H54 (cell line): ENCODE results near the gene LRRN2.

Source experiments
- DNase-seq: peaks from one replicate; pipeline ENCODE4 v3.0.0; 2011; ENCODE audit warnings: low spot score, mixed read lengths; ENCODE audit not compliant: insufficient read length
- FAIRE-seq: peaks from 3 replicates; lab custom pipeline; 2011; peaks lifted over from hg19 to GRCh38; lab: Jason Lieb, UNC
- POLR2A ChIP-seq: IDR thresholded peaks from 2 replicates; pipeline ENCODE4 v1.6.1; 2011; ENCODE audit warnings: low read depth, mild to moderate bottlenecking, low read length

LRRN2 gene

GRCh38 chr1:204706838-204707509 is 21.4 kb upstream of the LRRN2 start:
- TF ChIP-seq POLR2A, result no peak
- no peak for DNase-seq
- no peak for FAIRE-seq

GRCh38 chr1:204705888-204706837 is 20.6 kb upstream of the LRRN2 start:
- DNase-seq (no peak), FAIRE-seq (no peak)
- no peak for TF ChIP-seq POLR2A

DNA sequence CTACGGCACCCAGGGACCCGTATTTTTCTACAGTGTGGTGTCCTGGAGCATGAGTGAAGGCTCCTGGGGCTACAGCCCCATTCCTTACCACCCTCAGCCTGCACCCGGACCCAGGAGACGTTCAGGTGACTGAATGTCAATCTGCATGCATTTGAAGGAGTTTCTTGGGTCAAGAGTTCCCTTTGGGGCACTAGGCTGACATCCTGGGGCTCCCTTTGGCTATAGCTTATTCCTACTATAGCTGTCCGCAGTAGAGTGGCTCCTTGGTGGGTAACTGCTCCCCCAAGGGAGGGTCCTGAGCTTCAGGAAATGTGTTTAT is 19.9 kb upstream of the LRRN2 start:
- no peak for FAIRE-seq
- TF ChIP-seq POLR2A, result no peak
- no peak for DNase-seq

GRCh38 chr1:204704794-204705492 is 19.4 kb upstream of the LRRN2 start:
- no peak for TF ChIP-seq POLR2A
- no peak for DNase-seq
- no peak for FAIRE-seq

DNA sequence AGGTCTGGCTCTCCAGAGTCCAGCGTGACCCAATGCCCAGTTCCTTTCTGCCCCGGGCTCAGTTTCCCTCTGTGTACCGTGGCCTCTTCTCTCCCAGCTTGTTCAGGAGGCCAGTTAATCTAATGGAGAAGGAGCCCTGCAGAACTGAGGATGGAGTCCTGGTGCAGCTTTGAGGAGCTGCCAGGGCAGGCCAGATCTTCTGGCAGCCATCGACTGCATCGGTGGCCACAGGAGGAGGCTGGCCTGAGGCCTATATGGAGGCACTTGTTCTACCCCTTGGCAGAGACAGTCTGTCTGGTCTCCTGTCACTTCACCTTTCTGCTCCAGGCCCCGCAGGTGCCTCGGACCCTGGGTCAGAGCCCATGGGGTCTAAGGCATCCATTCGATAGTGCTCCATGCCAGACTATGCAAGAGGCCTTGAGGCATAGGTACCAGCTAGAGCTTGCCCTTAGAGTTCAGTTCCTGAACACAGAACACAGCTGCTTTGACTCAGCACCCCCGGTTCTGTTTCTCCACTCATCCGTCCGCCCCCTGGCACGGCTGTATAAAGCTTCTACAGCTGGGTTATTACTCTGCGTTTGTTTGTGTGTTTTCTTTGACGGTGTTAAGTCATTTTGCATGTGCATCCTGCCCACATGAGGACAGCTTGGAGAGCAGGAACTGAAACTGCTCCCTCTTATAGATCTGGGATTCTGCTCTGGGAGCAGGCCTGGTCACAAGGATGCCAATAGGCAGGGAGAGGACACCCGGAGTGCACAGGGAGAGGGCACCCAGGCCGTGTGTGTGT is 18.5 kb upstream of the LRRN2 start:
- no peak for DNase-seq
- no peak for FAIRE-seq
- TF ChIP-seq POLR2A, result no peak

- FAIRE-seq (no peak), DNase-seq (no peak)
- TF ChIP-seq POLR2A, result no peak
Observed at GRCh38 chr1:204703268-204703664, 17.7 kb upstream of the LRRN2 start.

GRCh38 chr1:204702552-204703267 is 17.2 kb upstream of the LRRN2 start:
- FAIRE-seq, result no peak
- no peak for DNase-seq
- TF ChIP-seq POLR2A, result no peak

- no peak for FAIRE-seq
- no peak for DNase-seq
- no peak for TF ChIP-seq POLR2A
Observed at GRCh38 chr1:204701229-204701628, 15.7 kb upstream of the LRRN2 start.

GRCh38 chr1:204697893-204698292 is 12.4 kb upstream of the LRRN2 start:
- DNase-seq, result no peak
- TF ChIP-seq POLR2A, result no peak

GRCh38 chr1:204696606-204697005 is 11.1 kb upstream of the LRRN2 start:
- no peak for TF ChIP-seq POLR2A
- DNase-seq (no peak), FAIRE-seq (no peak)

More at GRCh38 chr1:204697893-204698292, 12.4 kb upstream of the LRRN2 start:
- no peak for FAIRE-seq

DNA sequence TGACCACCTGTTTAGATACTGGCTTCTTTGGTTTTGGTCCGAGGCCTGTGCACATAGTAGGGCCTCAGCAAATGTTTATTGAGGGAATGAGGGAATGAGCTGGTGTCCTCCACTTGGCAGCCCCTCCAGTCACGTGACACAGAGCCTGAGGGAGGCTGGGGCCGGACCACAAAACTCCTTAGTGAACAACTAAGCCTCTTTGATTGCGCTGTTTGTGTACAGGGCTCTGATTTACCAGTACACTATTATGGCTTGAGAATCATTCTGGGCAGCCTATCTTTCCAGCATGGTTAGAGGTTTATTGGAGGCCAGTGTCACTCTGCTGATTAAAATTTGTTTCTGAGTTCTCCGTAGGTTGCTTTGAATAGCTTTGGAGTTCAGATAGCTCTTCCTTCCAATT is 10.2 kb upstream of the LRRN2 start:
- no peak for TF ChIP-seq POLR2A
- DNase-seq, result no peak
- FAIRE-seq, result no peak

- DNase-seq (no peak), FAIRE-seq (no peak)
- TF ChIP-seq POLR2A, result no peak
Observed at GRCh38 chr1:204694145-204694544, 8.6 kb upstream of the LRRN2 start.
